Measurements from ENCODE around the gene PPP1R1B.

- TF ChIP-seq POLR2A (IDR thresholded peaks at IDR 0.05) (peak in 1 of 2 donors; percentile 13), EP300 (IDR thresholded peaks at IDR 0.05) (no peak)
- TF ChIP-seq, protein P1, sequence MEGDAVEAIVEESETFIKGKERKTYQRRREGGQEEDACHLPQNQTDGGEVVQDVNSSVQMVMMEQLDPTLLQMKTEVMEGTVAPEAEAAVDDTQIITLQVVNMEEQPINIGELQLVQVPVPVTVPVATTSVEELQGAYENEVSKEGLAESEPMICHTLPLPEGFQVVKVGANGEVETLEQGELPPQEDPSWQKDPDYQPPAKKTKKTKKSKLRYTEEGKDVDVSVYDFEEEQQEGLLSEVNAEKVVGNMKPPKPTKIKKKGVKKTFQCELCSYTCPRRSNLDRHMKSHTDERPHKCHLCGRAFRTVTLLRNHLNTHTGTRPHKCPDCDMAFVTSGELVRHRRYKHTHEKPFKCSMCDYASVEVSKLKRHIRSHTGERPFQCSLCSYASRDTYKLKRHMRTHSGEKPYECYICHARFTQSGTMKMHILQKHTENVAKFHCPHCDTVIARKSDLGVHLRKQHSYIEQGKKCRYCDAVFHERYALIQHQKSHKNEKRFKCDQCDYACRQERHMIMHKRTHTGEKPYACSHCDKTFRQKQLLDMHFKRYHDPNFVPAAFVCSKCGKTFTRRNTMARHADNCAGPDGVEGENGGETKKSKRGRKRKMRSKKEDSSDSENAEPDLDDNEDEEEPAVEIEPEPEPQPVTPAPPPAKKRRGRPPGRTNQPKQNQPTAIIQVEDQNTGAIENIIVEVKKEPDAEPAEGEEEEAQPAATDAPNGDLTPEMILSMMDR (IDR thresholded peaks at IDR 0.05), result no peak
These were observed 40.7 kb downstream of the PPP1R1B start for GRCh38 chr17:39667262-39667944.

Measured in gastroesophageal sphincter (tissue), 3 donors.